Hematopoietic multipotent progenitor cell treated with erythropoietin and hydrocortisone succinate and interleukin-3 and kit ligand, for 15 days (in vitro differentiated cells): ENCODE results near the gene SPRY2.
"Not testable (repeated sequence)": the region's sequence is repeated elsewhere in the genome, so short reads cannot be mapped to it uniquely, and the experiment has no call there.

Experiments used
- DNase-seq: peaks from one replicate; pipeline ENCODE4 v3.0.0-alpha.2; 2015; ENCODE audit warnings: low spot score

The SPRY2 gene

DNA sequence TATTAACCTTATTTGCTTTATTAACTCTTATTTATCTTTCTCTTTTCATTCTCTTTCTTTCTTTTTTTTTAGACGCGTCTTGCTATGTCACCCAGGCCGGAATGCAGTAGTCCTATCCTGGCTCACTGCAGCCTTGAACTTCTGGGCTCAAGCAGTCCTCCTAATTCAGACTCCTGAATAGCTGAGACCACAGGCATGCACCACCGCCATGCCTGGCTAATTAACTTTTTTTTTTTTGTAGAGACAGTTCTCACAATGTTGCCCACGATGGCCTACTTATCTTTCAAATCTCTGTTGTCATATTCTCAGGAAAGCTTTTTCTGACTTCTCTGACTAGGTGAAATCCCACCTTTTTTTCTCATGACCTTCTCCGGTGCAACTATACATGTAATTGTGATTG, 7.8 kb upstream of the SPRY2 start:
- DNase-seq, result no peak

- no peak for DNase-seq
Observed at GRCh38 chr13:80348314-80348713, 7.4 kb upstream of the SPRY2 start.

DNA sequence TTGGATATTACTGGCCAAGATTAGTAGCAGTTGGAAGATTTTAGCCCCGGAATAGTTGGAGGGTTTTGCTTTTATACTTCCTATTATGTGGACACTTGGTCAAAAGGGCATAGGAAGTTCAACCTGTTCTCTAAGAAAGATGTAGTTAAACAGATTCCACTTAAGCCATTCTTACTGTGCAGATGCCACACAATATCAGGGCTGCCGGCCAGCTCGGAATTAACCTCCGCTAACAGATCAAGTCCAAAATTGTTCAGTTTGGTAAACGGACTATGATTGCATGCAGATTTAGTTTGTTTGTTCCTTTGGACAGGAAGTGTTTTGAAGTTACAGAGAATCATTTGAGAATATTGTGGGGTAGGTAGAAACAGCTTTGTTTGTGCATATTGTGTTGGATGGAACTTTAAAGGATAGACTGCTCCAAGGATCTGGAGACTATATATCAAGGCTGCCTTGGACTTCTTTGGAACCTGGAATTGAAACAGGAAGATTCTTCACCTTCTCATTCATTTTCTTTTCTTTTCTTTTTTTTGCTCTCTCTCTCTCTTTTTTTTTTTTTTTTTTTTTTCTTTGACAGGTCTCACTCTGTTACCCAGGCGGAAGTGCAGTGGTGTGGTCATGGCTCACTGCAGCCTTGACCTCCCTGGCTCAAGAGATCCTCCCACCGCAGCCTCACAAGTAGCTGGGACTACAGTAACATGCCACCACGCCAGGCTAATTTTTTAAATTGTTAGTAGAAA, 5.0 kb upstream of the SPRY2 start:
- no peak for DNase-seq

- not testable (repeated sequence) for DNase-seq
Observed at GRCh38 chr13:80344032-80344431, 3.1 kb upstream of the SPRY2 start.

GRCh38 chr13:80342471-80343371, 1.8 kb upstream of the SPRY2 start:
- peak; percentile 56 for DNase-seq

- no peak for DNase-seq
Observed at GRCh38 chr13:80341756-80342370, 937 bp upstream of the SPRY2 start.

GRCh38 chr13:80340651-80341100, 250 bp downstream of the SPRY2 start:
- DNase-seq, result no peak

DNA sequence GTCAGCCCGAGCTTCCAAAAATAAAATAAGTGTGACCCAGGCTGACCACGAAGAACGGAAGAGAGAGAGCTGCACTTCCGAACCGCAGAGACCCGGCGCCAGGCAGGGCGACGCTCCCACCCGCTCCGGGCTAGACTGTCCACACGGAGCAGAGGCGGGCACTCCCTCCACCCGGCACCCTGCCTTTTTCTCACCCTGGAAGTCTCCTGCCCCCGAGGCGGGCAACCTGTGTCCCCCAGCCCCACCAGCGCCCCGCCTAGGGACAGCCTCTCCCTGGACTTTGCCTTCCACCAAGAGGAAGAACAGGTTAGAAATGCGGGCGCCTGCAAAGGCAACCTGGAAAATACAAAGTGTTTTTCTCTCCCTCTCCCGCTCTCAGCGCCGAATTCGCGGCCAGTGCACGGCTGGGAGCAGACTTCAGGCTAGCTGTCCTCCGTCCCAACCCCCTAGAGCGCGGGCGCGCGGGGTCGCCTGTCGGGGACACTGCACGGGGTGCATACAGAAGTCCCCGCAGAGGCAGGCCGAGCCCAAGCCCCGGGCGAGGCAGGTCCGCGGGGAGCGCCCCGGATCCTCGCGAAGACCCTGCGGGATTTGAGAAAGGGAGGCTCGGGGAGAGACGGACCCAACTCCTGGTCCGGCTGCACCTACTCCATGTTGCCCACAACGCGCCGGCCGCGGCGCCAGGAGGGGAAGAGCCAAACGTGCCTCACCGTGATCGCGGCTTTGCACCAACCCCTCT, 845 bp downstream of the SPRY2 start:
- no peak for DNase-seq

GRCh38 chr13:80339563-80339911, 1.4 kb downstream of the SPRY2 start:
- DNase-seq, result no peak

DNA sequence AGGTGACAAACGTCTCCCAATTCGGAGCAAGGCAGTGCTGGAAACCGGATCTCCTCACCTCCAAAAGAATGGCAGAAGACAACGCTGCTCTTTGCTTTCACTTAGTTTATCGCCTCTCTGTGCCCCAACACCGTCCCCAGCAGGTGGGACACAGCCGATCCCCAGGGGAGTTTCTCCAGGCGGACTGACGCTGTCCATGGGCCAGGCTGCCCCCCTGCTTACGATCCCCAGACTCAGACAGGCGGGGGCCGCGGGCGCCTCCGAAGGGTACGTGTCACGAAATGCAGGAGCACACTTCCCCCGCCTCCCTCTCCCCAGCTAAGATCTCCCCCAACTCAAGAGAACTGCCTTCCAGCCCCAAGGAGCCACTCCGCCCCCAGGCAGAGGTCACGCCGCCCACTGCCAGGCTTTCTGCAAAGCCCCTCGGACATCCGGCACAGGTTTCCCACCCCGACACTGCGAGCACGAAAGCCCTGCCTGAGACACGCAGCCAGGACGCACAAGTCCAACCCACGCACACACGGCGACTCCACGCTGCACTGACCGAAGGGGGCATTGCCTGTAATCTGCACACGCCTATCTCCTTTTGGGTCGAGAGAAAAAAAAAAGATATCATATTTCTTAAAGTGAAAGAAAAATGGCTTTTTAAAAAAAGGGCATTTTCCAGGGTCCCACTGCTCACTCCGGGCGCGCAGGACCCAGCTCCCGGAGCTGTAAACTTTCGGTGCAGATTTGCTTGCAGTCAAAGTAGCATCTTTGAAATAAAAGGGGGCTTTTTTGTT, 2.0 kb downstream of the SPRY2 start:
- no peak for DNase-seq

- DNase-seq, result no peak
Observed at GRCh38 chr13:80337288-80338081, 3.4 kb downstream of the SPRY2 start.

GRCh38 chr13:80336776-80337287, 4.1 kb downstream of the SPRY2 start:
- DNase-seq, result no peak

DNA sequence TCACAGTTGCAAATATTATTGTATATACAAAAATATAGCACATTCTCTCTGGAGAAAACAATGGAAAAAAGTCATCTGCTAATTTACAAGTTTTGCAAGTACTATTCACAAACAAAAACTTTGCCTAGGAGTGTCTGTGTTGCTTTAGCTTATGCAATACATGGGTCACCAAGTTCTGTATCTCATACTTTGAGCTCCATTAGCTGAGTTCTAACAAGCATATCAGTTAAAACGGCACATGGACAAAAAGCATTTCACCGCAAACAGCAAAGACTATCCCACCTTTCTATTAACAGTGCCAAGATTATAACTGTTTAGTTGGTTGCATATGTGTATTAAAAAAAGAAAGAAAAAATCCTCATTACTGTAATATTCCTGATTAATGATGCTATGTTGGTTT, 4.6 kb downstream of the SPRY2 start:
- DNase-seq, result no peak

GRCh38 chr13:80334597-80335260, 6.2 kb downstream of the SPRY2 start:
- no peak for DNase-seq

DNA sequence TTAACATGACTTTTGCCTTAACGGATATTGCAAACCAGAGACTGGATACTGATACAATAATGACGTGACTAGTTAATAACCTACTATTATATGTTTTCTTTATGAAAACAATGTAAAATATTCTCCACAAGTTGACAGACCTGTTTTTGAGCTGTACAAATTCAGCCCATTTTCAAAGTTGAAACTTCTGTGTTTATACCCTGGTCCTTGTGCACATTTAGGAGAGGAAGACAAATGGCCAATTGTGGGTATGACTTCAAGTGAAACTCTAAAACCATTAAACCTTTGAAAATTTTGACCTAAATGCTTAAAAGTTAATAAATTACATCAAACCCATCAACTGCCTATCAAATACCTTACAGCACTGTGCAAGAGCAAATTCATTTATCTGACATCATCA, 8.9 kb downstream of the SPRY2 start:
- DNase-seq, result no peak

DNA sequence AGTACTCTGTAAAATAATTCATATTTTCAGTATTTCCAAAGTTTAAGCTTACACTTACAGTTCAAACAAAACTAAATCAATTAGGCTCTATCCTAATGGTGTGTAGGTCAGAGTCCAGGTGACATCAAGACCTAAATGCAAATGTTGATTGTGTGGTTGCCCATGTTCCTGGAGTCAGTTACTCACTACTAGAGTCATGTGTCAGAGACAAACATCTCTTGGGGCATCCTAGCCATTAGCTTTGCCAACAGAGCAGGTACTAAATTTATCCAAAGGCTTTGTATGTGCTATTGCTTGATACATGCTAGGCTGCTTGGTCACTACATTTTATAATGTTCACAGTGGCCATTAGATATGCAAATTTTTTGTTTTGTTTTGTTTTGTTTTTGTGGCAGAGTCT, 11.7 kb downstream of the SPRY2 start:
- no peak for DNase-seq

DNA sequence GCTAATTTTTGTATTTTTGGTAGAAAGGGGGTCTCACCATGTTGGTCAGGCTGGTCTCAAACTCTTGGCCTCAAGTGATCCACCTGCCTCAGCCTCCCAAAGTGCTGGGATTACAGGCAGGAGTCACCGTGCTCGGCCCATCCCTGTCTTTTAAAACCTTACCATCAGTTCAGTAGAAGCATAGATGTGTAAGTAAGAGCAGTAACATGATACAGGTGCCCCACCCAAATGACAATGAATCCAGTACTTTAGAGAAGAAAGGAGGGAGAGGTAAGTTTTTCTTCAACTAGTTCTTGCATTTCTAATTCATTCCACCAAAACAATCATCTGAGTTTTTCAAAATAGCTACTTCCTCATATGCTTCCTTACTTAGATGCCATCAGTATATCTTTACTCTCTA, 21.9 kb downstream of the SPRY2 start:
- DNase-seq, result no peak

- DNase-seq, result no peak
Observed at GRCh38 chr13:80314711-80315653, 25.9 kb downstream of the SPRY2 start.
